H1 (cell line): ENCODE results near the gene CXCL1. TPM values are rescaled to one million over a fixed set of nuclear protein-coding genes. Genes with fewer than 3 reads are reported as not detected.

ENCODE experiments used
- CTCF ChIA-PET: fragments of 300-600 bp; sonication (Branson Sonifier 250); formaldehyde crosslinking; loops from one replicate; lab custom pipeline; 2021; ENCODE audit not compliant: partially characterized antibody; lab: Charles Lee
- POLR2A ChIA-PET: fragments of 300-600 bp; sonication (Branson Sonifier 250); formaldehyde crosslinking; loops from one replicate; lab custom pipeline; 2021; ENCODE audit warnings: inconsistent platforms; ENCODE audit not compliant: partially characterized antibody; lab: Charles Lee
- DNase-seq, 2 experiments: peaks; one replicate each; pipeline versions ENCODE4 v3.0.0 to v3.0.0-alpha.2; 2010 to 2022; ENCODE audit warnings: low spot score in 2 of 2, low read depth in 1 of 2, mixed read lengths in 1 of 2
- FAIRE-seq: peaks from 2 replicates; lab custom pipeline; 2011; peaks lifted over from hg19 to GRCh38; lab: Jason Lieb, UNC
- H2AFZ ChIP-seq: 2 replicates; pipeline ENCODE4 v1.8.1; 2012; ENCODE audit warnings: low read length, inconsistent platforms
- H2AK5ac ChIP-seq: 2 replicates; pipeline ENCODE4 v1.6.1; 2013; ENCODE audit warnings: low read depth, low read length
- H2BK120ac ChIP-seq: replicated peaks from 2 replicates; pipeline ENCODE3; 2013; ENCODE audit warnings: low read depth, low read length, inconsistent platforms
- H2BK12ac ChIP-seq: 2 replicates; pipeline ENCODE4 v1.6.1; 2013; ENCODE audit warnings: low read depth, low read length
- H2BK15ac ChIP-seq: 2 replicates; pipeline ENCODE4 v1.6.1; 2013; ENCODE audit warnings: low read length
- H2BK20ac ChIP-seq: 2 replicates; pipeline ENCODE4 v1.6.1; 2013; ENCODE audit warnings: low read length
- H2BK5ac ChIP-seq: 2 replicates; pipeline ENCODE4 v1.6.1; 2013; ENCODE audit warnings: low read depth, low read length
- H3K14ac ChIP-seq: 2 replicates; pipeline ENCODE4 v1.6.1; 2013; ENCODE audit warnings: inconsistent platforms; ENCODE audit not compliant: insufficient read length
- H3K18ac ChIP-seq: 2 replicates; pipeline ENCODE4 v1.6.1; 2013; ENCODE audit warnings: low read length; ENCODE audit errors: extremely low read depth
- H3K23ac ChIP-seq: 2 replicates; pipeline ENCODE4 v1.6.1; 2013; ENCODE audit warnings: inconsistent platforms; ENCODE audit not compliant: insufficient read length
- H3K23me2 ChIP-seq: 2 replicates; pipeline ENCODE4 v1.6.1; 2013; ENCODE audit warnings: low read depth, low read length
- H3K27ac ChIP-seq: 2 replicates; pipeline ENCODE4 v1.6.1; 2011; ENCODE audit warnings: low read depth, low read length, inconsistent platforms
- H3K27me3 ChIP-seq, 4 experiments: replicated peaks in 1 of 4; 1 replicate in 1 of 4; 2 replicates in 3 of 4; pipeline versions ENCODE4 v1.6.1 to v1.8.1; 2011 to 2013; ENCODE audit warnings: low read length in 3 of 4, mild to moderate bottlenecking in 3 of 4, inconsistent platforms in 2 of 4, mixed read lengths in 2 of 4, moderate library complexity in 1 of 4; ENCODE audit not compliant: control insufficient read depth in 3 of 4, insufficient read depth in 3 of 4; ENCODE audit errors: extremely low read depth in 1 of 4
- H3K36me3 ChIP-seq, 4 experiments: 2 replicates each; pipeline versions ENCODE4 v1.6.1 to v1.8.1; 2011 to 2013; ENCODE audit warnings: mild to moderate bottlenecking in 4 of 4, low read length in 3 of 4, moderate library complexity in 2 of 4, control low read depth in 1 of 4, inconsistent platforms in 1 of 4; ENCODE audit not compliant: insufficient read depth in 4 of 4, control insufficient read depth in 2 of 4
- H3K4ac ChIP-seq: replicated peaks from 2 replicates; pipeline ENCODE3; 2013; ENCODE audit warnings: low read length, low read depth, mixed read lengths, inconsistent platforms; ENCODE audit not compliant: insufficient read length
- H3K4me1 ChIP-seq, 4 experiments: replicated peaks in 1 of 4; 1 replicate in 1 of 4; 2 replicates in 3 of 4; pipeline versions ENCODE4 v1.6.1 to v1.8.1; 2011 to 2013; ENCODE audit warnings: low read length in 3 of 4, inconsistent platforms in 2 of 4, mixed read lengths in 1 of 4; ENCODE audit not compliant: insufficient read depth in 4 of 4, control insufficient read depth in 3 of 4
- H3K4me2 ChIP-seq, 2 experiments: 2 replicates each; pipeline versions ENCODE4 v1.6.1 to v1.8.1; 2011 to 2013; ENCODE audit warnings: low read depth in 2 of 2, low read length in 2 of 2, control low read depth in 1 of 2, inconsistent platforms in 1 of 2, mild to moderate bottlenecking in 1 of 2; ENCODE audit not compliant: insufficient read depth in 1 of 2
- H3K4me3 ChIP-seq, 4 experiments: fragments of 200-600, 300-600 bp in 1 of 4; sonication (generic), shearing (Covaris generic), sonication (Bioruptor Twin) in 1 of 4; 2 replicates each; pipeline versions ENCODE4 v1.5.1 to v1.8.1; 2011 to 2016; ENCODE audit warnings: low read length in 4 of 4, low read depth in 3 of 4, control low read depth in 2 of 4, inconsistent platforms in 2 of 4, mild to moderate bottlenecking in 2 of 4, mixed read lengths in 1 of 4, moderate library complexity in 1 of 4; ENCODE audit not compliant: insufficient read depth in 2 of 4; ENCODE audit errors: extremely low read depth in 1 of 4
- H3K56ac ChIP-seq: replicated peaks from 2 replicates; pipeline ENCODE3; 2013; ENCODE audit warnings: low read depth, mild to moderate bottlenecking, mixed read lengths, low read length, inconsistent platforms; ENCODE audit not compliant: insufficient read length
- H3K79me1 ChIP-seq: 2 replicates; pipeline ENCODE4 v1.6.1; 2013; ENCODE audit warnings: low read depth, low read length, control low read depth
- H3K79me2 ChIP-seq, 2 experiments: 2 replicates each; pipeline versions ENCODE4 v1.6.1 to v1.8.1; 2012 to 2013; ENCODE audit warnings: low read length in 2 of 2, mild to moderate bottlenecking in 2 of 2, inconsistent platforms in 1 of 2; ENCODE audit not compliant: insufficient read depth in 2 of 2, control insufficient read depth in 1 of 2
- H3K9ac ChIP-seq, 4 experiments: replicated peaks in 1 of 4; 1 replicate in 1 of 4; 2 replicates in 3 of 4; pipeline versions ENCODE4 v1.6.1 to v1.8.1; 2011 to 2013; ENCODE audit warnings: low read depth in 3 of 4, low read length in 3 of 4, control low read depth in 2 of 4, mild to moderate bottlenecking in 2 of 4, moderate library complexity in 2 of 4, inconsistent platforms in 1 of 4; ENCODE audit errors: extremely low read depth in 1 of 4
- H3K9me3 ChIP-seq, 2 experiments: 2 replicates each; pipeline versions ENCODE4 v1.6.1 to v1.8.1; 2012 to 2013; ENCODE audit warnings: mild to moderate bottlenecking in 2 of 2, moderate library complexity in 2 of 2, control low read depth in 1 of 2, inconsistent platforms in 1 of 2, low read depth in 1 of 2, low read length in 1 of 2, mixed read lengths in 1 of 2; ENCODE audit not compliant: insufficient read depth in 2 of 2
- H4K20me1 ChIP-seq, 2 experiments: replicated peaks in 1 of 2; 2 replicates each; pipeline versions ENCODE3 to v1.8.1; 2011 to 2013; ENCODE audit warnings: inconsistent platforms in 2 of 2, low read length in 2 of 2, mild to moderate bottlenecking in 1 of 2; ENCODE audit not compliant: insufficient read depth in 2 of 2, control insufficient read depth in 1 of 2
- H4K5ac ChIP-seq: 2 replicates; pipeline ENCODE4 v1.6.1; 2013; ENCODE audit warnings: low read length, low read depth, mixed read lengths, inconsistent platforms; ENCODE audit not compliant: insufficient read length
- H4K8ac ChIP-seq: 2 replicates; pipeline ENCODE4 v1.8.0; 2013; ENCODE audit warnings: mild to moderate bottlenecking, moderate library complexity, low read length, inconsistent platforms; ENCODE audit not compliant: insufficient read depth; ENCODE audit errors: extremely low read depth
- H4K91ac ChIP-seq: replicated peaks from 2 replicates; pipeline ENCODE3; 2013; ENCODE audit warnings: low read length, mixed read lengths, inconsistent platforms; ENCODE audit not compliant: insufficient read length
- EGR1 ChIP-seq: IDR thresholded peaks from 2 replicates; pipeline ENCODE4 v1.6.1; 2011; ENCODE audit warnings: low read depth, low read length, borderline replicate concordance
- PHF8 ChIP-seq: fragments of 200-600 bp; sonication (generic); conservative IDR thresholded peaks from 2 replicates; pipeline ENCODE4 v1.7.1; 2012; ENCODE audit warnings: low read depth, mild to moderate bottlenecking, inconsistent platforms, low read length, moderate library complexity
- POLR2A ChIP-seq, 2 experiments: IDR thresholded peaks; 1 replicate in 1 of 2; 2 replicates in 1 of 2; pipeline ENCODE4 v1.6.1; 2011; ENCODE audit warnings: low read depth in 2 of 2, low read length in 2 of 2, mild to moderate bottlenecking in 2 of 2; ENCODE audit errors: control extremely low read depth in 1 of 2
- WGBS, 2 experiments: shearing (Covaris generic) in 1 of 2; methylation state at CpG; one replicate each; pipeline versions ENCODE4 v1.1.6 to v1.1.7; 2013 to 2015; ENCODE audit warnings: low lambda C conversion rate in 2 of 2, mixed read lengths in 2 of 2, inconsistent platforms in 1 of 2, low coverage in 1 of 2, missing lambda C conversion rate in 1 of 2; ENCODE audit not compliant: insufficient replicate concordance in 2 of 2, insufficient coverage in 1 of 2, insufficient read length in 1 of 2; ENCODE audit errors: extremely low coverage in 1 of 2, missing lambda C conversion rate in 1 of 2; 5-methylcytosine and 5-hydroxymethylcytosine counted together
- polyA plus RNA-seq, 7 experiments: library from polyadenylated mRNA; depleted of rRNA in 3 of 7; stranded (reverse) in 5 of 7; unstranded in 2 of 7; fragments of >200 nt in 5 of 7; fragments of 200-250 nt in 2 of 7; gene quantifications; 1 replicate in 5 of 7; 2 replicates in 1 of 7; 4 replicates in 1 of 7; pipeline versions ENCODE4 v1.2.1 to v1.2.3, GENCODE V29; 2011 to 2013; ENCODE audit warnings: missing spikeins in 2 of 7, mixed read lengths in 2 of 7
- total RNA-seq: library from RNA; stranded (reverse); fragmentation: NEBNext Ultra II Directional; extraction: Animal tissue kit (Norgen Biotek cat#: 25700); gene quantifications from 2 replicates; pipeline ENCODE4 v1.2.1, GENCODE V29; 2021

The CXCL1 gene
- total and polyA plus RNA-seq, 2 of the 8 experiments (the other 6 are each of a cell fraction or from before 2014, with no cell fraction given) = 0.77 to 0.80 TPM

GRCh38 chr4:73828956-73829355, 40.2 kb upstream of the CXCL1 start:
- Histone ChIP-seq H3K36me3 (no peaks in the 10 kb centered on the region; a peak in 1 of 8 replicates), H3K4me2 (no peak overlapping the region), H2AK5ac (no peak overlapping the region), H3K79me1 (no peaks in the 10 kb centered on the region), H2BK20ac (no peak overlapping the region), H3K79me2 (no peaks in the 10 kb centered on the region), H3K27ac (no peak overlapping the region), H3K4me3 (no peak overlapping the region), H3K27me3 (no peaks in the 10 kb centered on the region), H3K23ac (no peak overlapping the region), H2BK12ac (no peak overlapping the region), H3K56ac (no peak overlapping the region), H3K9me3 (0 out of 4 replicates have a peak, but pooled peaks cover 0 to 4% of the 10 kb centered on the region in 2 experiments), H4K20me1 (no peaks in the 10 kb centered on the region), H4K5ac (no peak overlapping the region), H3K14ac (no peak overlapping the region), H4K8ac (no peak overlapping the region), H3K23me2 (no peaks in the 10 kb centered on the region), H3K18ac (no peak overlapping the region), H3K4ac (no peak overlapping the region), H4K91ac (no peak overlapping the region), H2BK120ac (no peak overlapping the region), H2BK5ac (no peak overlapping the region), H3K9ac (no peak overlapping the region), H2BK15ac (no peak overlapping the region), H3K4me1 (no peaks in the 10 kb centered on the region), H2AFZ (no peak overlapping the region)
- ChIA-PET CTCF (no interaction called here), POLR2A (no interaction called here)
- no peak for TF ChIP-seq POLR2A (IDR thresholded peaks at IDR 0.05; ENCODE audit: control extremely low read depth in 1 of 2, low read depth in 2 of 2, low read length in 2 of 2)
- no peak for TF ChIP-seq PHF8
- no peak for TF ChIP-seq EGR1
- WGBS, 2 experiments = 91% methylated on average over 3 of the region's 3 CpGs; no CpG with 5 or more reads in 1 of the 2 experiments
- no peak for DNase-seq
- FAIRE-seq = no peak
